ENCODE data around the gene MYF6.

DNA sequence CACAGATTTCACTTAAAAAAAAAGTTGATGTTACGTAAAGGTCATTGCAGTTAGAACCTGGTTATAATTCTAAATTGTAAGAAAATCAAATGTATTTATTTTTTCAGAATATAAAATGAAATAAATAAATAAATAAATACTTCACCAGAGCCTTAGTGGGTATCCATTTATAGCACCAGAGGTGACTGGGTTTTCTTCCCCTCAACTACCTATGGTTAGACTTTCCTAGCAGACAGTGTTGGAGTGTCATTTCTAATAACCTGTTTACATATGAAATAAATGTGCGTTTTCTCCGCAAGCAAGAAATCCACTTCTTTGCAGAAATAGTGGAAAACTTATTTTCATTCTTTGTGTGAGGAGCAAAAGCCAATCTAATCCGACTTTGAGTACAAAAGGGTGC, 6.0 kb downstream of the MYF6 start:
- TF ChIP-seq POLR2A (IDR thresholded peaks at IDR 0.05; ENCODE audit: low read length) (no peak), GATA1 (IDR thresholded peaks at IDR 0.05; ENCODE audit: low read depth, low read length) (no peak)
